ENCODE measurements around the gene PIMREG.

The PIMREG gene

GRCh38 chr17:6465206-6466003 lies 21.1 kb downstream of the PIMREG start:
- no peak for DNase-seq (ENCODE audit: low read depth)
- no peak for TF ChIP-seq CTCF (IDR thresholded peaks at IDR 0.05; ENCODE audit: insufficient read depth, low read depth, low read length, missing control alignments)
- H3K4me3 ChIP-seq (ENCODE audit: low read length): no peak overlapping the region

- no peak overlapping the region for H3K4me3 ChIP-seq (ENCODE audit: low read length)
- DNase-seq (ENCODE audit: low read depth): no peak
- TF ChIP-seq CTCF (IDR thresholded peaks at IDR 0.05; ENCODE audit: insufficient read depth, low read depth, low read length, missing control alignments): no peak
Observed at GRCh38 chr17:6467567-6467966, 23.3 kb downstream of the PIMREG start.

- no peak for TF ChIP-seq CTCF (IDR thresholded peaks at IDR 0.05; ENCODE audit: insufficient read depth, low read depth, low read length, missing control alignments)
- no peak overlapping the region for H3K4me3 ChIP-seq (ENCODE audit: low read length)
- no peak for DNase-seq (ENCODE audit: low read depth)
Observed at GRCh38 chr17:6468051-6468790, 24.0 kb downstream of the PIMREG start.

- no peak for DNase-seq (ENCODE audit: low read depth)
- no peak for TF ChIP-seq CTCF (IDR thresholded peaks at IDR 0.05; ENCODE audit: insufficient read depth, low read depth, low read length, missing control alignments)
- no peak overlapping the region for H3K4me3 ChIP-seq (ENCODE audit: low read length)
Observed at GRCh38 chr17:6470146-6470718, 26.0 kb downstream of the PIMREG start.

GRCh38 chr17:6470751-6471521 lies 26.7 kb downstream of the PIMREG start:
- H3K4me3 ChIP-seq (ENCODE audit: low read length): no peak overlapping the region
- TF ChIP-seq CTCF (IDR thresholded peaks at IDR 0.05; ENCODE audit: insufficient read depth, low read depth, low read length, missing control alignments): no peak
- DNase-seq (ENCODE audit: low read depth): no peak

- DNase-seq (ENCODE audit: low read depth): peak; percentile 62
- peak; percentile 26 for TF ChIP-seq CTCF (IDR thresholded peaks at IDR 0.05; ENCODE audit: insufficient read depth, low read depth, low read length, missing control alignments)
- no peak overlapping the region for H3K4me3 ChIP-seq (ENCODE audit: low read length)
Observed at GRCh38 chr17:6471531-6472465, 27.5 kb downstream of the PIMREG start.
